GM19035 (cell line): ENCODE data around the gene PPM1E.
"Not testable (repeated sequence)": the region's sequence is repeated elsewhere in the genome, so short reads cannot be mapped to it uniquely, and the experiment has no call there.

ENCODE experiments used
- ATAC-seq: cut with Tn5 transposase; IDR thresholded peaks from one replicate; pipeline ENCODE4 v1.9.1; 2021; ENCODE audit not compliant: unreplicated experiment

The PPM1E gene

DNA sequence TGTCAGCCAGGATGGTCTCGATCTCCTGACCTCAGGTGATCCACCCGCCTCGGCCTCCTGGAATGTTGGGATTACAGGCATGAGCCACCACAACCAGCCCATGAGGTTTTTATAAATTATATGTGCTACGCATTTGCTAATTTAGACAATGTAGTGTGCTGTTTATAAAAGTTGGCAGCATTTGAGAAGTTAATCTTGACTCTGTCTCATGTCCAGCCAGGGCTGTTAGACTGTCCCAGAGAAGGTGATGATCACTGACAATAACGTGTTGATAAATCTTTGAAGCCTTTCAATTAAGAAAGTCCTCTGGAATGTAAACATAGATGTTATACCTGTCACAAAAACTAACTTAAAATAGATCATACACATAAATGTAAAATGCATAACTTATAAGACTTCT, 82.0 kb downstream of the PPM1E start:
- ATAC-seq: no peak

DNA sequence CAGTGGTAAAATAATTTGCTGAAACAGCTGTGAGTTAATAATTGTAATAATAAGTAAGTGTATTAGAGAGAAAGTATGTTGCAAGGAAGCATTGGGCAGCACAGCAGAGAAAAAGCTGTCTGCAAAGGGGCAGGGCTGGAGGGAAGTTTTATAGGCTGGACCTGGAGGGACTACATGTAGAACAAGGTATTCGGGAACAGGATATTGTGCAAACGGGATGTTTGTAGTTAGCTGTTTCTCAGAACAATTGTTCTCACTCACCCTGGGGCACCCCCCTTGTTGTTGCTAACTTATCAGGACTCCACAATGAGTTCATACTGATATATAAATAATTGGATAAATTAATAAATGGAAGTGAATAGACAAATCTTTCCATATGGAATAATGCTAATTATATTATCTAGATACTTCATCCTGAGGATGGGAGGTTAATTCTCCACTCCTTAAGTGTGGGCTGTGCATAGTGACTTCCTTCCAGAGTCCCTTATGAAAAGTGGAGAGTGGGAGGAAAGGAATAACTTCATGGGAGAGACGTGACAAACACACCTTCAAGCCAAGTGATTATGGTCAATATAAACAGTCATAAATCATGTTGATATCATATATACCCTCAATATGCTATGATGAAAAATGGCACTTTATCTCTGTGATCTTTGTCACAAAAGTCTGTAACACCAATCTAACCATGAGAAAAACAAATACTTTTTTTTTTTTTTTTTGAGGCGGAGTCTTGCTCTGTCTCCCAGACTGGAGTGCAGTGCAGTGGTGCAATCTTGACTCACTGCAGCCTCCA, 85.4 kb downstream of the PPM1E start:
- ATAC-seq: no peak

DNA sequence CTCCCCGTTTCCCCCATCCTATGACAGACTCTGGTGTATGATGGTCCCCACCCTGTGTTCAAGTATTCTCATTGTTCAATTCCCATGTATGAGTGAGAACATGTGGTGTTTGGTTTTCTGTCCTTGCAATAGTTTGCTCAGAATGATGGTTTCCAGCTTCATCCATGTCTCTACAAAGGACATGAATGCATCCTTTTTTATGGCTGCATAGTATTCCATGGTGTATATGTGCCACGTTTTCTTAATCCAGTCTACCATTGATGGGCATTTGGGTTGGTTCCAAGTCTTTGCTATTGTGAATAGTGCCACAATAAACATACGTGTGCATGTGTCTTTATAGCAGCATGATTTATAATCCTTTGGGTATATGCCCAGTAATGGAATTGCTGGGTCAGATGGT, 90.8 kb downstream of the PPM1E start:
- ATAC-seq: not testable (repeated sequence)

GRCh38 chr17:58850106-58850505, 94.5 kb downstream of the PPM1E start:
- not testable (repeated sequence) for ATAC-seq

DNA sequence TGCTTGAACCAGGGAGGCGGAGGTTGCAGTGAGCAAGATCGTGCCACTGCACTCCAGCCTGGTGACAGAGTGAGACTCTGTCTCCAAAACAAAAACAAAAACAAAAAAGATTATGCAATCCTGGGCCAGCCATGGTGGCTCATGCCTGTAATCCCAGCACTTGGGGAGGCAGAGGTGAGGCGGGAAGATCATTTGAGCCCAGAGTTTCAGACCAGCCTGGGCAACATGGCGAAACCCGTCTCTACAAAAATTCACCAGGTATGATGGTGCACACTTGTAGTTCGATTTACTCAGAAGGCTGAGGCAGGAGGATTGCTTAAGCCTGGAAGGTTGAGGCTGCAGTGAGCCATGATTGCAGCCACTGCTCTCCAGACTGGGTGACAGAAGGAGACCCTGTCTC, 109.6 kb downstream of the PPM1E start:
- no peak for ATAC-seq

DNA sequence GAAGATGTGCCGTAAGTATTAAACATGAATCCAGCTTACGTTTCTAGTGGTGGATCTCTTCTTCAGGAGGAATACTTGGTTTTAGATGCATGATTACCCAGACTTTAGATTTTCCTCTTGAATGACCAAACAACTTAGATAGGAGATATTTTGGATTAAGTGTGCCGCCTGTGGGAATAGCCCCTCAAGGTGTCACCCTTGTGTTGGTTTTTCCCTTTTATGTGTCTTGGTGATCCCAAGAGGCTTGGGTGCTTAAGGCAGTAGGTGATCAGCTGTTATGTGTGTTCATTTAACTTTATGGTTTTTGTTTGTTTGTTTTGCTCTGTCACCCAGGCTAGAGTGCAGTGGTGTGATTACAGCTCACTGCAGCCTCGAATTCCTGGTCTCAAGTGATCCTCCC, 115.1 kb downstream of the PPM1E start:
- no peak for ATAC-seq

- ATAC-seq: no peak
These were observed 118.3 kb downstream of the PPM1E start for GRCh38 chr17:58873926-58874325.

DNA sequence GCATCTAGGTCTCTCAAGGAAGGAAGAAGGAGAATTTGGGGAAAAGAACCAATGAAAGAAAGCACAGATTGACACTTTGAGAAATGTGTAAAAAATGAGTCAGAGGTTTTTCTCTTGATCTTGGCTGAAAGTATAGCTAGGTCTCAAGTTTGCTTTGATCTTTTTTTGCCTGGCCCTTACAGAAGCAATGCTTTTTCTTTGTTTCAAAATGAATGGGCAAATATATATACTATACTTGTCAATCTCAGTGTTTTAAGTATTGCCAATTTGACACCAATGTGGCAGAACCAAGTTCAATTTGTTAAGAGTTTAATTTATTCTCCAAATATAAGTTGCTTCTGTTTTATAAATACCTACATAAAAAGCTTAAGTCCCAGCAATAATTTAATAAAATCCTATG, 119.6 kb downstream of the PPM1E start:
- no peak for ATAC-seq

- ATAC-seq: no peak
These were observed 128.5 kb downstream of the PPM1E start for GRCh38 chr17:58884161-58884560.

GRCh38 chr17:58886514-58886913, 130.9 kb downstream of the PPM1E start:
- no peak for ATAC-seq

GRCh38 chr17:58889928-58890327, 134.3 kb downstream of the PPM1E start:
- ATAC-seq: no peak

DNA sequence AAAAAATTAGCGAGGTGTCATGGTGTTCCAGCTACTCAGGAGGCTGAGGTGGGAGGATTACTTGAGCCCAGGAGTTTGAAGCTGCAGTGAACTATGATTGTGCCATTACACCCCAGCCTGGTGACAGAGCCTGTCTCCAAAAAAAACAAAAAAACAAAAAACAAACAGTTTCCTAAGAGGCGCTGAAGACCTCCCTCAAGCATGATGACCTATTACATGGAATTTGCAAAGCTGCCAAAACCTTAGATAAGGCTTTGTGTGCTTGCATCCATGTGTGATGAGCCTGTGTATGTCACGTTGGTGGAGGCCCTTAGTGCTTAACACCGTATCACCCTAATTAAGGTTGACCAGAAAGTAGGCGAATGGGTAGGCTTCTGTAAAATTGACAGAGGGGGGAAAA, 143.5 kb downstream of the PPM1E start:
- no peak for ATAC-seq

- no peak for ATAC-seq
These were observed 146.7 kb downstream of the PPM1E start for GRCh38 chr17:58902322-58902721.

- ATAC-seq: no peak
These were observed 156.2 kb downstream of the PPM1E start for GRCh38 chr17:58911741-58912343.

GRCh38 chr17:58913552-58913951, 157.9 kb downstream of the PPM1E start:
- no peak for ATAC-seq

- no peak for ATAC-seq
These were observed 158.5 kb downstream of the PPM1E start for GRCh38 chr17:58913971-58914769.

DNA sequence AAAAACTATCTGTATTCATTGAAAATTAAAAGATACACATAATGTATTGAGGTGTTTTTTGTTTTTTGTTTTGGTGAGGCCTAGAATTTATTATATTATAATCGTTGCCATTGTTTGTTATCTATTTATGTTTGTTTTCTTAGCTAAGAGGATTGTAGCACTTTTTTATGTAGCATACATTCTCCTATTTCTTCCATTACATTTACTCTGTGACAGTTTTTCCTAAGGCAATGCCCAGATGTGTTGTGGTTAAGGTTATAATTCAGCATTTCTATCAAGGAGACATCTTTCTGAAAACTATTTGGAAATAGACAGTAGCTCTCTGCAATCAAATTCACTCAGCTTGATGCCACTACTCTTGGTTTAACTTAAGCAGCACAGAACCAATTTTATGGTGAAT, 161.6 kb downstream of the PPM1E start:
- ATAC-seq: no peak

DNA sequence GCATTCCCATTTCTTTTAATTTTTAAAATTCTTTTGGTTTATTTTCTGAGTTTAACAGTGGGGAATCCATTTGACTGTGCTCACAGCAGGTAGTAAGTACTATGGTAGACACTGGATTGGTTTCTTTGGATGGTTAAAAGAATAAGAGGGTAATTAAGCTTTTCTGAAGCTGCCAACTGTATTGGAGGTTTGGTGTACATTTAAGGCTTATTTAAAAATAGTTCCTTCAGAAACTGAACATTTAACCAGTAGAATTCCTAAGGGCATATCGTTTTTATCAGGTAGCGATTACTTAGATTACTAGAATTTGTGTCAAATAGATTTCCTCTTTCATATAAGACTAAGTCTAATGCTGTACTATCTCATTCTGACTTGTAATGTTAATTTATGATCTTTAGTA, 162.4 kb downstream of the PPM1E start:
- ATAC-seq: no peak

GRCh38 chr17:58918884-58919283, 163.2 kb downstream of the PPM1E start:
- ATAC-seq: no peak

DNA sequence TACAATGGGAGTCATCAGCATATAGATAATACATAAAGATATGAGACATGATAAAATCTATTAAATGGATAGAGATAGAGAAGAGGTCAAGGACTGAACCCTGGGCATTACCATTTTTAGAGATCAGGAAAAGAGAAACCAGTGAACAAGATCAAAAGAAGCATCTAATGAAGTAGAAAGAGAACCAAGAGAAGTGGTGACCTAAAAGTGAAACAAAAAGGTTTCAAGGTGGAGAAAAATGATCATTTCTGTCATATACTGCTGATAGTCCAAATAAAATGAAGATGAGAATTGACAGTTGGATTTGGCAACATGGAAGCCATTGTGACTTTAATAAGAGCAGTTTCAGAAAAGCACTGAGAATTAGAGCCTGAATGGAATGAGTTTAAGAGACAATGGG, 165.1 kb downstream of the PPM1E start:
- ATAC-seq: no peak

GRCh38 chr17:58932956-58933355, 177.3 kb downstream of the PPM1E start:
- ATAC-seq: no peak

DNA sequence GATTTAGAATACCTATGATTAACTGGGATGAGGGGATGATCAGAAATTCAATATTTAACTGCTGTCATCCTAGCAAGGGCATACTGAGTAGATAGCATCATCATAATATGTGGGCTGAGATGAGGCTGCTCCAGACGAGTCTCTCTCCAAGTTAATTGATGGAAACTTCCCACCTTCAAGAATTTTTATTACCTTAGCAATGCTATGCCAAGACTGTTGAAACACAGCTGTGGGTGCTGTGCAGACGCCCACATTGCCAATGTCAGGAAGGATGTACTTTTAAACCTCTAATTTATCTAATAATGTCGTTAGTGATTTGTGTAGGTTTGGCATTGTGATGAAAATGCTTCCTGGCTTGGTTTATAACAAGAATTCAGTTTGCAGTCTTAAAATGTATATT, 180.6 kb downstream of the PPM1E start:
- no peak for ATAC-seq
